Keratinocyte (primary cell): ENCODE results near the gene DPF3. TPM values are rescaled to one million over a fixed set of nuclear protein-coding genes. Genes with fewer than 3 reads are reported as not detected.

Experiments
- DNase-seq: peaks from one replicate; pipeline ENCODE4 v3.0.0-alpha.2; 2011; ENCODE audit warnings: low read depth, missing footprints, low spot score
- FAIRE-seq: peaks from 2 replicates; lab custom pipeline; 2011; peaks lifted over from hg19 to GRCh38; lab: Jason Lieb, UNC
- H2AFZ ChIP-seq: 2 replicates; pipeline ENCODE4 v1.6.0; 2012; ENCODE audit warnings: low read length, control low read depth, inconsistent platforms; ENCODE audit not compliant: control insufficient read depth
- H3K27ac ChIP-seq: 2 replicates; pipeline ENCODE4 v1.5.1; 2011; ENCODE audit warnings: low read length; ENCODE audit not compliant: control insufficient read depth, insufficient read depth
- H3K27me3 ChIP-seq: 3 replicates; pipeline ENCODE4 v1.6.0; 2011; ENCODE audit warnings: low read length; ENCODE audit not compliant: control insufficient read depth, insufficient read depth; ENCODE audit errors: extremely low read depth
- H3K36me3 ChIP-seq, 2 experiments: 2 replicates in 1 of 2; 3 replicates in 1 of 2; pipeline ENCODE4 v1.5.1; 2011; ENCODE audit warnings: low read length in 2 of 2, mild to moderate bottlenecking in 1 of 2; ENCODE audit not compliant: control insufficient read depth in 2 of 2, insufficient read depth in 2 of 2; ENCODE audit errors: extremely low read depth in 1 of 2
- H3K4me1 ChIP-seq: 3 replicates; pipeline ENCODE4 v1.5.1; 2011; ENCODE audit warnings: low read length; ENCODE audit not compliant: control insufficient read depth, insufficient read depth; ENCODE audit errors: extremely low read depth
- H3K4me2 ChIP-seq: 3 replicates; pipeline ENCODE4 v1.6.0; 2011; ENCODE audit warnings: low read depth, low read length; ENCODE audit not compliant: control insufficient read depth, insufficient read depth; ENCODE audit errors: extremely low read depth
- H3K4me3 ChIP-seq, 3 experiments: fragments of 200-600 bp in 1 of 3; sonication (generic) in 1 of 3; 2 replicates in 2 of 3; 3 replicates in 1 of 3; pipeline ENCODE4 v1.5.1; 2011 to 2016; ENCODE audit warnings: low read length in 3 of 3, mild to moderate bottlenecking in 3 of 3, control low read depth in 2 of 3, inconsistent platforms in 1 of 3, low read depth in 1 of 3, mixed read lengths in 1 of 3, mixed run types in 1 of 3, moderate library complexity in 1 of 3; ENCODE audit not compliant: control insufficient read depth in 2 of 3, insufficient read depth in 2 of 3; ENCODE audit errors: extremely low read depth in 1 of 3
- H3K79me2 ChIP-seq: 2 replicates; pipeline ENCODE4 v1.6.0; 2012; ENCODE audit warnings: low read length; ENCODE audit not compliant: control insufficient read depth, insufficient read depth
- H3K9ac ChIP-seq: 3 replicates; pipeline ENCODE4 v1.6.0; 2011; ENCODE audit warnings: low read length; ENCODE audit not compliant: control insufficient read depth, insufficient read depth; ENCODE audit errors: extremely low read depth
- H3K9me1 ChIP-seq: 3 replicates; pipeline ENCODE4 v1.6.0; 2011; ENCODE audit warnings: low read length; ENCODE audit not compliant: control insufficient read depth, insufficient read depth; ENCODE audit errors: extremely low read depth
- H3K9me3 ChIP-seq: 2 replicates; pipeline ENCODE4 v1.5.1; 2012; ENCODE audit warnings: low read depth, low read length; ENCODE audit not compliant: control insufficient read depth
- H4K20me1 ChIP-seq: 3 replicates; pipeline ENCODE4 v1.6.0; 2011; ENCODE audit warnings: low read length; ENCODE audit not compliant: control insufficient read depth, insufficient read depth; ENCODE audit errors: extremely low read depth
- EZH2 ChIP-seq: IDR thresholded peaks from one replicate; pipeline ENCODE4 v1.6.1; 2012; ENCODE audit warnings: inconsistent platforms, mild to moderate bottlenecking, low read length, moderate library complexity
- dilution Hi-C: fragments of 300-500 bp; cut with MboI; formaldehyde crosslinking; loops from one replicate; pipeline ENCODE4 v1.7.0; 2020; ENCODE audit warnings: low sequenced_read_pairs; ENCODE audit not compliant: extremely low pct_ligation_motif_present
- polyA plus RNA-seq, 5 experiments: library from polyadenylated mRNA; depleted of rRNA in 3 of 5; stranded (reverse) in 3 of 5; stranded (forward) in 1 of 5; unstranded in 1 of 5; fragments of >200 nt; gene quantifications; 1 replicate in 1 of 5; 2 replicates in 3 of 5; 3 replicates in 1 of 5; pipeline versions ENCODE4 v1.2.1 to v1.2.3, GENCODE V29; 2011 to 2012; ENCODE audit warnings: missing spikeins in 2 of 5, low read depth in 1 of 5, low replicate concordance in 1 of 5
- TF ChIP-seq, protein P1 (sequence below), 3 experiments: IDR thresholded peaks in 1 of 3; conservative IDR thresholded peaks in 1 of 3; optimal IDR thresholded peaks in 1 of 3; 2 replicates in 2 of 3; 3 replicates in 1 of 3; pipeline versions ENCODE3 to v1.5.1; 2011; ENCODE audit warnings: low read length in 3 of 3, mild to moderate bottlenecking in 3 of 3, moderate library complexity in 2 of 3, control low read depth in 1 of 3, inconsistent platforms in 1 of 3; ENCODE audit not compliant: insufficient read depth in 2 of 3; ENCODE audit errors: extremely low read depth in 1 of 3

DPF3 gene
- polyA plus RNA-seq, 1 donor (not counting 4 experiments of a cell fraction or from before 2014, with no cell fraction given) = 1.1 TPM

DNA sequence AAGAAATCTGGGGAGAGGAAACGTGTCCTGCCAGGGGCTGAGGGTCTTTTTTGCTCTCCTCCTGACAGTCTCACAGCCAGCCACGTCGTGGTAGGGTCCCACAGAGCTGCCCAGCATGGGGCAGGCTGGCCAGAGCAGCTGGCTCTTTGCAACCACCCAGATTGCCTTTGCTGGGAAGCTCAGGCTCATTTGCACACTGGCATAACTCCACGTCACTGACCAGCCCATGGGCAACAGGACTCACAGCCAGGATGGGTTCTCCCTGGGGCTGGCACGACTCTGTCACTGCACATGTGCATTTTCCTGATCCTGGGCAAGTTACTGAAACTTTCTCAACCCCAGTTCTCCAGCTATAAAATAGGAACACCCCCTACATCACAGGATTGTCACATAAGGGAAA is 242.2 kb downstream of the DPF3 start:
- no peaks in the 10 kb centered on the region for H4K20me1 ChIP-seq

DNA sequence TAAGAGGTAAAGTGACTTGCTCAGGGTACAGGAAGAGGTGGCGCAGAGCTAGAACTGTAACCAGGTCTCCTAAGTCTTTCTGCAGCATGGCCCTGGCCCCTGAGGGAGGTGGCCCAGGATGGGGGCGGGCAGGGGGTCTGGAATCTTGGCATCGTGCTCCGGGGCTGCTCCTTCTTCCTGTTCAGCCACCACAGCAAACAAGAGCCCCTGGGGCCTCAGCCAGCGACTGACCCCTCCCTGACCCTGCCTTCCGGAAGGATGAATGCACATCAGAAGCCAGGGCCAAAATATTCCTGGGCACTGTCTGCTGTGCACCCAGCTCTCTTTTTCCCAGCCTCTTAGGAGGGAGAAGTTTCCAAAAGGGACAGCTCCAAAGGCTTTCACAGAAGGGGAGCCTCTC is 242.8 kb downstream of the DPF3 start:
- H4K20me1 ChIP-seq = no peaks in the 10 kb centered on the region
- no peak overlapping the region for H3K9ac ChIP-seq
- DNase-seq = no peak
- no peaks in the 10 kb centered on the region for H3K36me3 ChIP-seq
- dilution Hi-C loops = no loop called here
- H3K27me3 ChIP-seq = no peaks in the 10 kb centered on the region
- no peaks in the 10 kb centered on the region for H3K79me2 ChIP-seq
- no peak overlapping the region for H3K4me3 ChIP-seq
- no peak overlapping the region for H3K27ac ChIP-seq
- H3K9me1 ChIP-seq = no peaks in the 10 kb centered on the region
- H2AFZ ChIP-seq = no peak overlapping the region
- no peak overlapping the region for H3K4me2 ChIP-seq
- H3K9me3 ChIP-seq = no peaks in the 10 kb centered on the region
- no peaks in the 10 kb centered on the region for H3K4me1 ChIP-seq
- TF ChIP-seq EZH2 = no peak
- TF ChIP-seq, protein P1, sequence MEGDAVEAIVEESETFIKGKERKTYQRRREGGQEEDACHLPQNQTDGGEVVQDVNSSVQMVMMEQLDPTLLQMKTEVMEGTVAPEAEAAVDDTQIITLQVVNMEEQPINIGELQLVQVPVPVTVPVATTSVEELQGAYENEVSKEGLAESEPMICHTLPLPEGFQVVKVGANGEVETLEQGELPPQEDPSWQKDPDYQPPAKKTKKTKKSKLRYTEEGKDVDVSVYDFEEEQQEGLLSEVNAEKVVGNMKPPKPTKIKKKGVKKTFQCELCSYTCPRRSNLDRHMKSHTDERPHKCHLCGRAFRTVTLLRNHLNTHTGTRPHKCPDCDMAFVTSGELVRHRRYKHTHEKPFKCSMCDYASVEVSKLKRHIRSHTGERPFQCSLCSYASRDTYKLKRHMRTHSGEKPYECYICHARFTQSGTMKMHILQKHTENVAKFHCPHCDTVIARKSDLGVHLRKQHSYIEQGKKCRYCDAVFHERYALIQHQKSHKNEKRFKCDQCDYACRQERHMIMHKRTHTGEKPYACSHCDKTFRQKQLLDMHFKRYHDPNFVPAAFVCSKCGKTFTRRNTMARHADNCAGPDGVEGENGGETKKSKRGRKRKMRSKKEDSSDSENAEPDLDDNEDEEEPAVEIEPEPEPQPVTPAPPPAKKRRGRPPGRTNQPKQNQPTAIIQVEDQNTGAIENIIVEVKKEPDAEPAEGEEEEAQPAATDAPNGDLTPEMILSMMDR (optimal IDR thresholded peaks at IDR 0.05 in 1 of 3, IDR thresholded peaks at IDR 0.05 in 1 of 3, conservative IDR thresholded peaks at IDR 0.05 in 1 of 3; ENCODE audit: extremely low read depth in 1 of 3, insufficient read depth in 2 of 3, low read length in 3 of 3) = no peak
- FAIRE-seq = no peak

More for the DNA sequence above, 242.2 kb downstream of the DPF3 start:
- H3K9ac ChIP-seq = no peak overlapping the region
- dilution Hi-C loops = no loop called here
- H3K9me1 ChIP-seq = no peaks in the 10 kb centered on the region
- no peak overlapping the region for H3K4me3 ChIP-seq
- H3K27me3 ChIP-seq = no peaks in the 10 kb centered on the region
- FAIRE-seq = no peak
- no peaks in the 10 kb centered on the region for H3K36me3 ChIP-seq
- no peak for DNase-seq
- H3K27ac ChIP-seq = no peak overlapping the region
- TF ChIP-seq EZH2 = no peak
- TF ChIP-seq, protein P1 (optimal IDR thresholded peaks at IDR 0.05 in 1 of 3, IDR thresholded peaks at IDR 0.05 in 1 of 3, conservative IDR thresholded peaks at IDR 0.05 in 1 of 3; ENCODE audit: extremely low read depth in 1 of 3, insufficient read depth in 2 of 3, low read length in 3 of 3) = no peak
- H3K4me2 ChIP-seq = no peak overlapping the region
- no peaks in the 10 kb centered on the region for H3K79me2 ChIP-seq
- no peaks in the 10 kb centered on the region for H3K9me3 ChIP-seq
- no peak overlapping the region for H2AFZ ChIP-seq
- H3K4me1 ChIP-seq = no peaks in the 10 kb centered on the region
